ENCODE results near the gene ZFAND6. TPM values are rescaled to one million over a fixed set of nuclear protein-coding genes. Genes with fewer than 3 reads are reported as not detected.
"Not testable (repeated sequence)": the region's sequence is repeated elsewhere in the genome, so short reads cannot be mapped to it uniquely, and the experiment has no call there.

ZFAND6 gene
- polyA plus RNA-seq (ENCODE audit: insufficient read length) = 132 TPM
- long read RNA-seq, donor 1, transcript ZFAND6-220 (6 exons, 891 nt) = major isoform, 23 of 133 reads
- long read RNA-seq, donor 1, transcript ZFAND6-213 (6 exons, 1,446 nt) = minor isoform, 11 of 133 reads
- long read RNA-seq, donor 1, transcript ZFAND6-201 (7 exons, 1,814 nt) = minor isoform, 7 of 133 reads
- long read RNA-seq, donor 1, transcript ZFAND6-203 (2 exons, 2,594 nt) = minor isoform, 6 of 133 reads
- long read RNA-seq, donor 1, partial matches to known transcripts = 83 of 133 reads
- long read RNA-seq, donor 1, other reads (novel, unspliced or antisense) = 0 of 133 reads
- long read RNA-seq, donor 2, transcript ZFAND6-212 (7 exons, 1,602 nt) = minor isoform, 5 of 109 reads
- long read RNA-seq, donor 2, transcript ZFAND6-220 (6 exons, 891 nt) = major isoform, 14 of 109 reads
- long read RNA-seq, donor 2, partial matches to known transcripts = 79 of 109 reads
- long read RNA-seq, donor 2, other reads (novel, unspliced or antisense) = 0 of 109 reads
- long read RNA-seq, donor 3, transcript ZFAND6-220 (6 exons, 891 nt) = major isoform, 19 of 105 reads
- long read RNA-seq, donor 3, transcript ZFAND6-213 (6 exons, 1,446 nt) = minor isoform, 5 of 105 reads
- long read RNA-seq, donor 3, partial matches to known transcripts = 73 of 105 reads
- long read RNA-seq, donor 3, other reads (novel, unspliced or antisense) = 0 of 105 reads
- long read RNA-seq, donor 4, partial matches to known transcripts = 0 of 3 reads
- long read RNA-seq, donor 4, other reads (novel, unspliced or antisense) = 0 of 3 reads
- long read RNA-seq, donor 5, transcript ZFAND6-213 (6 exons, 1,446 nt) = minor isoform, 16 of 68 reads
- long read RNA-seq, donor 5, transcript ZFAND6-203 (2 exons, 2,594 nt) = minor isoform, 5 of 68 reads
- long read RNA-seq, donor 5, transcript ZFAND6-212 (7 exons, 1,602 nt) = minor isoform, 8 of 68 reads
- long read RNA-seq, donor 5, transcript ZFAND6-220 (6 exons, 891 nt) = major isoform, 29 of 68 reads
- long read RNA-seq, donor 5, partial matches to known transcripts = 0 of 68 reads
- long read RNA-seq, donor 5, other reads (novel, unspliced or antisense) = 5 of 68 reads
- long read RNA-seq, donor 6, transcript ZFAND6-201 (7 exons, 1,814 nt) = minor isoform, 5 of 32 reads
- long read RNA-seq, donor 6, transcript ZFAND6-220 (6 exons, 891 nt) = major isoform, 12 of 32 reads
- long read RNA-seq, donor 6, partial matches to known transcripts = 5 of 32 reads
- long read RNA-seq, donor 6, other reads (novel, unspliced or antisense) = 0 of 32 reads
- long read RNA-seq, donor 7, transcript ZFAND6-203 (2 exons, 2,594 nt) = minor isoform, 7 of 196 reads
- long read RNA-seq, donor 7, transcript ZFAND6-213 (6 exons, 1,446 nt) = minor isoform, 11 of 196 reads
- long read RNA-seq, donor 7, transcript ZFAND6-208 (5 exons, 780 nt) = minor isoform, 9 of 196 reads
- long read RNA-seq, donor 7, transcript ZFAND6-220 (6 exons, 891 nt) = major isoform, 20 of 196 reads
- long read RNA-seq, donor 7, partial matches to known transcripts = 139 of 196 reads
- long read RNA-seq, donor 7, other reads (novel, unspliced or antisense) = 0 of 196 reads
- long read RNA-seq, donor 8, transcript ZFAND6-213 (6 exons, 1,446 nt) = minor isoform, 5 of 26 reads
- long read RNA-seq, donor 8, transcript ZFAND6-220 (6 exons, 891 nt) = major isoform, 11 of 26 reads
- long read RNA-seq, donor 8, partial matches to known transcripts = 5 of 26 reads
- long read RNA-seq, donor 8, other reads (novel, unspliced or antisense) = 0 of 26 reads

DNA sequence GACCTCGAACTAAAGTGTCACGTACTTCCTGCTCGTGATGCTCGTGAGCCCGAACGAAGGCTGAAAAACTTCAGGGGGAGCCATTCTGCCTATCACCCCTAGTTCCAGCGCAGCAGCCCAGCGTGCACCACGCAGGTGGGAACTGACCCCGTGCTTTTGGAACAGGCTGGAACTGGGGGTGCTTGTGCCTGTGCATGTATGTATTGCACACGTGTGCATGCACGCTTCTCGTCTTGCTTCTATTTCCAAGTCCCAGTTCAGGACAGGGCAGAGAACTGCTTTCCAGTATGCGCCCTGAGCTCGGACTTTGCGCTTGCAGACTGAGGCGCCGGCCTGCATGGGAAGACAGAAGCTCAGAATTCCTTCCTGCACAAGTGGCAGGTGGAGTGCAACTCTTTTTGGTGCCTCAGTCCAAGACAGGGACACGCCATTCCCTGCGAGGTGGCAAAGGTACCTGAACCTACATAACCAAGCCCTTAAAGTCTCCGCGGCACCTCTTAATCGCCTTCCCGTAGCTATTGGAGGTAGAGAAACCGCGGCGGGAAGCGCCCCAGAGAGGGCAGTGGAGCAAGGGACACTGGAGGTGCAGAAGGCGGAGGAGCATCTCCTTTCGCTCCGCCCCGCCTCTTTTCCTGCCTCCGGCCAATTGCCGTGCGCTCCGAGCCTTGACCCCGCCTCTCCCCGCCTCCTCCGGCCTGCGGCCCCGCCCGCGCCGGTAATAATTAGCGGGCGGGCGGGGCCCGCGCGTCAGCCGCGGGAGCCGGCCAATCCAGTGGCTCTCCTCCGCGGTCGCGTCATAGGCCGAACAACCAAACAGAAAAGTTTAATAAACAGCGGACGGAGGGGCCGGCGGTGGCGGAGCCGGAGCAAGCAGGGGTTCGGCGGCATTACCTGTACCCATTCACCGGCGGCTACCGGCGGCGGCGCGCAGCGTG is at the start of gene ZFAND6:
TSS of gene ZFAND6 (plus strand) at position 826 of the 935 bp plus-strand sequence. CDS start 60,669 bp downstream, outside the sequence.
- peak; percentile 94 for DNase-seq

DNA sequence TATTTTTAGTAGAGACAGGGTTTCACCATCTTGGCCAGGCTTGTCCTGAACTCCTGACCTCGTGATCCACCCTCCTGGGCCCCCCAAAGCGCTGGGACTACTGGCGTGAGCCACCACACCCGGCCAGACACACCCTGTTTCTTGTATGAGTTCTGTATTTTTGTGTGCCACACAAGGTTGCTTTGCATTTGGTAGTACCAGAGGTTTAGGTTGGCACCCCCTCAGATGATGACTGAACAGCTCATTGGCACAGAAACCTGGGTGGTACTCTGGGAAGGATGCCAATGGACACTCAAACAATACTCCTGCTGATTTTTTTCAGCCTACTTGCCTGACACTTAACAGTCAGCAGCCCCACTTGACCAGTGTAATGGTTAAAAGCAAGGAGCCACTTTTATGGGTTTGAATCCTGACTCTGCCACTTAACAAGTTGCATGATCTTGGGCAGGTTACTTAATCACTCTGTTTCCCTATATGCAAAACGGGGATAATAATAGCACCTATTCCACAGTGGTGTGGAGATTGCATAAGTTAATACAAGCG is 49.3 kb upstream of the ZFAND6 start:
- DNase-seq = no peak

DNA sequence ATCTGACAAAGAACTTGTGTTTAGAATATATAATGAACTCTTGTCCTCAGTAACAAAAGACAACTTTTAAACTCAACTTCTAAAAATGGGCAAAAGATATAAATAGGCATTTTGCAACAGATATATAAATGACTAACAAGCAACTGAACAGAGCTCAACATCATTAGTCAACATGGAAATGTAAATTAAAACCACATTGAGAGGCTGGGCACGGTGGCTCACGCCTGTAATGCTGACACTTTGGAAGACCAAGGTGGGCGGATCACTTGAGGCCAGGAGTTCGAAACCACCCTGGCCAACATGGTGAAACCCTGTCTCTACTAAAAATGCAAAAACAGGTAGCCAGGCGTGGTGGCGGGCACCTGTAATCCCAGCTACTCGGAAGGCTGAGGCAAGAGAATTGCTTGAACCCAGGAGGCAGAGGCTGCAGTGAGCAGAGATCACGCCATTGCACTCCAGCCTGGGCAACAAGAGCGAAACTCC is 48.4 kb upstream of the ZFAND6 start:
- not testable (repeated sequence) for DNase-seq

DNA sequence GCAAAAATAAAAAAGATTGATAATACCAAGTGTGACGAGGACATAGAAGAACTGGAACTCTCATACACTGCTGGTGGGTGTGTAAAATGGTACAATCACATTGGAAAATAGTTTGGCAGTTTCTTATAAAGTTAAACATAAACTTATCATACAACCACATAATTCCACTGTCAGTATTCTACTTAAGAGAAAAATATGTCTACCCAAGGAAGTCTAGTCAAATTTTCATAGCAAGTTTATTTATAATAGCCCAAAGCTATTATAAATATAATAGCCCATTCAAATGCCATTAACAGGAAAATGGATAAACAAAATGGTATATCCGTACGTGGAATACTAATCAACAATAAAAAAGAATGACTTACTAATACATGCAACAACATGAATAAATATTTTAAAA is 47.9 kb upstream of the ZFAND6 start:
- no peak for DNase-seq

DNA sequence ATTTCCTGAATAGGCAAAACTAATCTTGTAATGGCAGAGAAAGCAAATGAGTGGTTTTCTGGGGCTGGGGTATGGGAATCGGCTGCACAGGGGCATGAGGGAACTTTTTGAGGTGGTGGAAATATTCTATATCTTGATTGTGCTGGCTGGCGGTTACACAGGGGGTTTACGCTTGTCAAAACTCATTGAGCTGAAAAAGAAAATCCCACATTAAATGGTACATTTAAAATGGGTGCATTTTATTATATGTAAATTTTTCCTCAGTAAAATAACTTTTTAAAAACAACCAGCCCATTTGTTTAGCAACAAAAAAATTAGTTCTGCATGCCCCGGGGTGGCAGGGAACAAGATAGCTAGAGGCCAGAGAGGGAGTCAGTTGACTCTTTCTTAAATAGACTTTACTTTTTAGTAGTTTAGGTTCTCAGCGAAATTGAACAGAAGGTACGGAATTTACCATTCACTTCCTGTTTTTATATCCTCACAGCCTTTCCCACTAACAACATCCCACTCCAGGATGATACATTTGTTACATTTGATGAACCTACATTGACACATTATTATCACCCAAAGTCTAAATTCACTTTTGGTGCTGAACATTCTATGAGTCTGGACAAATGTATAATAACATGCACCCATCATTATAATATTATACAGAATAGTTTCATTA is 47.3 kb upstream of the ZFAND6 start:
- no peak for DNase-seq

DNA sequence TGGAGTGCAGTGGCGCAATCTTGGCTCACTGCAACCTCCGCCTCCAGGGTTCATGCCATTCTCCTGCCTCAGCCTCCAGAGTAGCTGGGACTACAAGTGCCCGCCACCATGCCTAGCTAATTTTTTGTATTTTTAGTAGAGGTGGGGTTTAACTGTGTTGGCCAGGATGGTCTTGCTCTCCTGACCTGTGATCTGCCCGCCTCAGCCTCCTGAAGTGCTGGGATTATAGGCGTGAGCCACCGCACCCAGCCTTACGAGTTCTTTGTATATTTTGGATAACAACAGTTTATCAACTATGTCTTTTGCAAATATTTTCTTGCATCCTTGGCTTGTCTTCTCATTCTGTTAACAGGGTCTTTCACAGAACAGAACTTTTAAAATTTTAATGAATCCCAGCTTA is 45.3 kb upstream of the ZFAND6 start:
- DNase-seq = not testable (repeated sequence)

DNA sequence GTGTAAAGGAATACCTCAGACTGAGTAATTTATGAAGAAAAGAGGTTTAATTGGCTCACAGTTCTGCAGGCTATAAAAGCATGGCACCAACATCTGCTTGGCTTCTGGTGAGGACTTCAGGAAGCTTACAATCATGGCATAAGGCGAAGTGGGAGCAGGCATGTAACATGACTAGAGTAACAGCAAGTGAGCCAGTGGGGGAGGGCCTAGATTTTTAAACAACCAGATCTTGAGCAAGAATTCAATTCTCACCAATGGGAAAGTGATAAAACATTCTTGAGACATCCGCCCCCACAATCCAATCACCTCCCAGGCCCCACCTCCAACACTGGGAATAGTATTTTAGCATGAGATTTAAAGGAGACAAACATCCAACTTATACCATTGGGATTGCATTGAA is 44.3 kb upstream of the ZFAND6 start:
- no peak for DNase-seq

DNA sequence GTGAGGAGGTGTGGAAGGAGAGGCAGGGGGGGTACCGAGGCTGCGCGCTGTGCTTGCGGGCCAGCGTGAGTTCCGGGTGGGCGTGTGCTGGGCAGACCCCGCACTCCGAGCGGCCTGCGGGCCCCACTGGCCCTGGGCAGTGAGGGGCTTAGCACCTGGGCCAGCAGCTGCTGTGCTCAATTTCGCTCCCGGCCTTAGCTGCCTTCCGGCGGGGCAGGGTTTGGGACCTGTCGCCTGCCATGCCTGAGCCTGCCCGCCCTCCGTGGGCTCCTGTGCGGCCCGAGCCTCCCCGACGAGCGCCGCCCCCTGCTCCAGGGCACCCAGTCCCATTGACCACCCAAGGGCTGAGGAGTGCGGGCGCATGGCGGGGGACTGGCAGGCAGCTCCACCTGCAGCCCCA is 43.0 kb upstream of the ZFAND6 start:
- DNase-seq = not testable (repeated sequence)

DNA sequence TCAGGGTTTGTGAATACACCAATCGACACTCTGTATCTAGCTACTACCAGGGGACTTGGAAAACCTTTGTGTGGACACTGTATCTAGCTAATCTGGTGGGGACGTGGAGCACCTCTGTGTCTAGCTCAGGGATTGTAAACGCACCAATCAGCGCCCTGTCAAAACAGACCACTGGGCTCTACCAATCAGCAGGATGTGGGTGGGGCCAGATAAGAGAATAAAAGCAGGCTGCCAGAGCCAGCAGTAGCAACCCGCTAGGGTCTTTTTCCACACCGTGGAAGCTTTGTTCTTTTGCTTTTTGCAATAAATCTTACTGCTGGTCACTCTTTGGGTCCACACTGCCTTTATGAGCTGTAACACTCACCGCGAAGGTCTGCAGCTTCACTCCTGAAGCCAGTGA is 42.3 kb upstream of the ZFAND6 start:
- DNase-seq = not testable (repeated sequence)

DNA sequence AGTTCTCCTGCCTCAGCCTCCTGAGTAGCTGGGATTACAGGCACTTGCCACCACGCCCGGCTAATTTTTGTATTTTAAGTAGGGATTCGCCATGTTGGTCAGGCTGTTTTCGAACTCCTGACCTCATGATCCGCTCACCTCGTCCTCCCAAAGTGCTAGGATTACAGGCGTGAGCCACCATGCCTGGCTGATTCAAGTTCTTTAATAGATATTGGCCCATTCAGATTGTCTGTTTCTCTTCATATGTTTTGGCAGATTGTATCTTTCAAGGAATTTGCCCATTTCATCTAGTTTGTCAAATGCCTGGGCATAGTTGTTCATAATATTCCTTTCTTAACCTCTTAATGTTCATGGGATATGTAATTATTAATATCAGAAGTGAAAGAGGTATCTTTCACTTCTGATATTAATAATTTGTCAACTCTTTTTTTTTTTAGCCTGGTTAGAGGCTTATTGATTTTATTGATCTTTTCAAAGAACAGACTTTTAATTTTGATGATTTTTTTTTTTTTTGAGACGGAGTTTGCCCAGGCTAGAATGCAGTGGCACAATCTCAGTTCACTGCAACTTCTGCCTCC is 40.2 kb upstream of the ZFAND6 start:
- DNase-seq = no peak

DNA sequence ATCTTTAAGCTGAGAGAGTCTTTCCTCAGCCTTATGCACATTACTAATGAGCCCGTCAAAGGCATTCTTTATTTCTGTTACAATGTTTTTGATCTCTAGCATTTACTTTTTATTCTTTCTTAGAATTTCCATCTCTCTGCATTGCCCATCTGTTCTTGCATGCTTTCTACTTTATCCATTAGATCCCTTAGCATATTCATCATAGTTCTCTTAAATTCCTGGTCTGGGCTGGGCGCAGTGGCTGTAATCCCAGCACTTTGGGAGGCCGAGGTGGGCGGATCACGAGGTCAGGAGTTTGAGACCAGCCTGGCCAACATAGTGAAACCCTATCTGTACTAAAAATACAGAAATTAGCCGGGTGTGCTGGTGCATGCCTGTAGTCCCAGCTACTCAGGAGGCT is 39.3 kb upstream of the ZFAND6 start:
- DNase-seq = not testable (repeated sequence)

DNA sequence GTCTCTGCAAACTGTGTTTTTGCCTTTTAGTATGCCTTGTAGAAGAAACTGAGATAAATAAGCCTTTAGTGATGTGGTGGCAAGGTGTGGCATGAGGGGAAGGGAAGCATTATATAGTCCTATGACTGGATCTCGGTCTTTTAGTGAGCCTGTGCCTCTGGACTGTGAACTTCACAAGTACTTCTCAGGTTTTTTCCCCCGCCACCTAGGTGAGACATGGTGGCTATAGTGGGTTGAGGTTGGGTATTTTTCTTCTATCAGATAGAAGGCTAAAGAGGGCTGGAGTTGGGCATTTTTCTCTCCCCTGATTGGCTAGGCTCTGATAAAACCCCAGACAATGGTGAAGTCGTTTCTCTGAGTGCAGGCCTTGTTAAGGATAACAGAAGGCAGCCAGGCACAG is 38.7 kb upstream of the ZFAND6 start:
- DNase-seq = no peak

DNA sequence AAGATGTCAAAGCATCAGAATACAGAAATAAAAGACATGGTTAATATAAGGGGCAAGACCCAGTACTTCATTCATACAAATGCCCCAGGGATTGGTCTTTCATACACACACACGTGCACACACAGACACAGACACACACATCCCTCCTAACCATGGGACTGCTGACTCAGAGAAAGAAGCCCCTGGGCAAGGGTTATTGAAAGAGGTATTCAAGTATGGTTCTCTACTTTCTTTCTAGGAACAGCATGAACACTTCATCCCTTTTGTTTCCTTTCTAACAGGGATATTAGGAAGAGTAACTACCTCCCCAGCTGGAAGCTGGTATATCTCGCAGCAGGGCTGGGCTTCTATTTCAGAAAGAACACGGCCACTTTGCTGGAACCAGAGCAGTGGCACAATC is 33.2 kb upstream of the ZFAND6 start:
- no peak for DNase-seq

DNA sequence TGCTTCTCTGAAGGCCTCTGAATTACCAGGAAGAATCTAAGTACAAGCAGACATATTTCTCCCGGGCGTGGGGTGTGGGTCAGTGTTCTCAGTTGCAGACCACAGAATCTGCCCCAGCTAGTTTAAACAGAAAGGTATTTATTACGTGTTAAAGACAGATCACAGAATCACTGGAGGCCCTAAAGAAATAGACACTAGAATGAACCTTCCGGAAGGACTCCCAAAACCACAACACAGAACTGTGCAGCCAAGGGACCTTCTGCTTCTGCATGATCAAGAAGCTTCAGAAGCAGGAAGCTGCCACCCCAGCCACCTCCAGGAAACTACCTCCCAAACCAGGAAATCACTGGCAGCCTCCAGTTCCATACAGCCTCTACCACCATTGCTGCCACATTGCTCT is 32.7 kb upstream of the ZFAND6 start:
- no peak for DNase-seq

DNA sequence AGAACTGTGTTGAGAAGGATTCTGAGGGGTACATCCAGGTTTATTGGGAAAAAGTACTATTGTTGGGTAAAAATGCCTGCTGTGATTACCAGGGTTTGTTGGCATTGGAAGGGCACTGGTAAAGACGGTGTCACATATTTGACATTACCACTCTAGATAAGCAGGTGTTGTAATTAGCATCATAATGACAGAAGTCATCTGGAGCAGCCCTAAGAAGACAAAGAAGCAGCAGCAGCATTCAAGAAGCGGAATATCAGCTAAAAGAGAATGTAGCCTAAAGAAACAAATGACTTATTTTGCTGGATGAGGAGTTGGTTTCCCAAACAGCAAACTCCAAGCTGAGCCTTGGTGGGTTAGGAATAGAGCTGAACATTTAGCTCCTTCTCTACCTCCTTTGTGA is 30.5 kb upstream of the ZFAND6 start:
- no peak for DNase-seq

DNA sequence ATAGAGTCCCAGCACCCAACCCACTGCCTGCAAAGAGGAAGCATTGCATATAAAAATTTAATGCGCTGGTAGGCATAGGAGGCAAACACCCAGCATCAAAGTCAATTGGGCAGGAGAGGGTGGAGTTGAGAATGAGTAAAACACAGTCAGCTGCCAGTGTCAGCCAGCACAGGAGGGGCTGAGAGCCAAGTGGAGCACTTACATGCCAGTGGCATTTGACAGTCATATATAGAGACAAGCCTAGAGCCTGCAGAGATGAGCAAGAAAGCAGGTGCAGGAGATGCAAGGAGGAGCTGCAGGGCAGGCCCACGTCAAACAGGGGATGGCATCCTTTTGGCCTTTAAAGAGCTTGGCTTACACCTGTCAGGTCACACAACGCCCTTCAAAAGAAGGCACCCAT is 27.6 kb upstream of the ZFAND6 start:
- no peak for DNase-seq

DNA sequence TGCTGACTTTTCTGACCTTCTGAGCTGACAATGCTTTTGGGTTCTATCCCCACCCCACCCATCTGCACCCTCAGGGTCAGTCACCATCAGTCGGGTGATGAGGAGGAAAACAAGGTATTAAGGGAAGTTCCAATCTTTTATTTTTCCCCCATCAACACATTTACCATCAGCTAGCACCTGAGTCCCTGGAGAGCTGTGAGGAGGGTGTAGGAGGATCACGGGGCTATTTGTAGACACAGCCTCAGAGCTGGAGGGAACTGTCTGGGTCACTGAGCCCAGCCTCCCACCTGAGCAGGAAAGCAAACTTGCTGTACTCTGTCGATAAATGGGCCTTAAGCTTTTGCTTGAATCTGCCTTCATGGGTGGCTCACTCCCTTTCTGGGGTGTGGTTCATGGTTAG is 24.8 kb upstream of the ZFAND6 start:
- no peak for DNase-seq

DNA sequence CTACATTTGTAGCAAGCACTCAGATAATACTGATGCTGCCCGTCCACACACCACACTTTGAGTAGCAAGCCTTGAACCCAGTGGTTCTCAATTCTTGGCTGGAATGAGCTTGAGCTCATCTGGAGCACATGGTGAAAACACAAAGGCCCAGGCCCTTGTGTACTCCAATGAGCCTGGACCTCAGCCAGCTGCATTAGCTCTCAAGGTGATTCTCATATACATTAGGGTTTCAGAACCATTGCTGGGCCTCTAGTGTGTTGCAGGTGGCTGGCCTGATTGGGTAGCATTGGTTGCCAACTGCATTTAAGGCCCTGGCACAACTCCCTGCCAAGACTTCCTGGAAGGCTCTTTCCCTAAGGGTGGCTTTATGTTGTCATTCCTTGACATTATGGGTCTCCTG is 23.4 kb upstream of the ZFAND6 start:
- no peak for DNase-seq

All from left kidney (tissue), 8 donors.